ENCODE results near the gene TBC1D4.

- TF ChIP-seq, protein P1, sequence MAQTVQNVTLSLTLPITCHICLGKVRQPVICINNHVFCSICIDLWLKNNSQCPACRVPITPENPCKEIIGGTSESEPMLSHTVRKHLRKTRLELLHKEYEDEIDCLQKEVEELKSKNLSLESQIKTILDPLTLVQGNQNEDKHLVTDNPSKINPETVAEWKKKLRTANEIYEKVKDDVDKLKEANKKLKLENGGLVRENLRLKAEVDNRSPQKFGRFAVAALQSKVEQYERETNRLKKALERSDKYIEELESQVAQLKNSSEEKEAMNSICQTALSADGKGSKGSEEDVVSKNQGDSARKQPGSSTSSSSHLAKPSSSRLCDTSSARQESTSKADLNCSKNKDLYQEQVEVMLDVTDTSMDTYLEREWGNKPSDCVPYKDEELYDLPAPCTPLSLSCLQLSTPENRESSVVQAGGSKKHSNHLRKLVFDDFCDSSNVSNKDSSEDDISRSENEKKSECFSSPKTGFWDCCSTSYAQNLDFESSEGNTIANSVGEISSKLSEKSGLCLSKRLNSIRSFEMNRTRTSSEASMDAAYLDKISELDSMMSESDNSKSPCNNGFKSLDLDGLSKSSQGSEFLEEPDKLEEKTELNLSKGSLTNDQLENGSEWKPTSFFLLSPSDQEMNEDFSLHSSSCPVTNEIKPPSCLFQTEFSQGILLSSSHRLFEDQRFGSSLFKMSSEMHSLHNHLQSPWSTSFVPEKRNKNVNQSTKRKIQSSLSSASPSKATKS (CRISPR knock-in tag; IDR thresholded peaks at IDR 0.05): no peak
- no peak for TF ChIP-seq MEF2D (tag; conservative IDR thresholded peaks at IDR 0.05; ENCODE audit: low read depth)
- no peak for TF ChIP-seq NCOA6 (IDR thresholded peaks at IDR 0.05)
- no peak for TF ChIP-seq BHLHE40 (IDR thresholded peaks at IDR 0.05; ENCODE audit: low read length)
- no peak for TF ChIP-seq SMARCA4 (IDR thresholded peaks at IDR 0.05)
- no peak for TF ChIP-seq ZNF77 (CRISPR knock-in tag; IDR thresholded peaks at IDR 0.05)
- TF ChIP-seq TBL1XR1 (IDR thresholded peaks at IDR 0.05; ENCODE audit: low read length in 2 of 2): no peak
- no peak for TF ChIP-seq SP1 (CRISPR knock-in tag; IDR thresholded peaks at IDR 0.05)
- TF ChIP-seq, protein P2, sequence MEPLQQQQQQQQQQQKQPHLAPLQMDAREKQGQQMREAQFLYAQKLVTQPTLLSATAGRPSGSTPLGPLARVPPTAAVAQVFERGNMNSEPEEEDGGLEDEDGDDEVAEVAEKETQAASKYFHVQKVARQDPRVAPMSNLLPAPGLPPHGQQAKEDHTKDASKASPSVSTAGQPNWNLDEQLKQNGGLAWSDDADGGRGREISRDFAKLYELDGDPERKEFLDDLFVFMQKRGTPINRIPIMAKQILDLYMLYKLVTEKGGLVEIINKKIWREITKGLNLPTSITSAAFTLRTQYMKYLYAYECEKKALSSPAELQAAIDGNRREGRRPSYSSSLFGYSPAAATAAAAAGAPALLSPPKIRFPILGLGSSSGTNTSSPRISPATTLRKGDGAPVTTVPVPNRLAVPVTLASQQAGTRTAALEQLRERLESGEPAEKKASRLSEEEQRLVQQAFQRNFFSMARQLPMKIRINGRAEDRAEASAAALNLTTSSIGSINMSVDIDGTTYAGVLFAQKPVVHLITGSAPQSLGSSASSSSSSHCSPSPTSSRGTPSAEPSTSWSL (CRISPR knock-in tag; IDR thresholded peaks at IDR 0.05; ENCODE audit: borderline replicate concordance): no peak
- TF ChIP-seq, protein P3, sequence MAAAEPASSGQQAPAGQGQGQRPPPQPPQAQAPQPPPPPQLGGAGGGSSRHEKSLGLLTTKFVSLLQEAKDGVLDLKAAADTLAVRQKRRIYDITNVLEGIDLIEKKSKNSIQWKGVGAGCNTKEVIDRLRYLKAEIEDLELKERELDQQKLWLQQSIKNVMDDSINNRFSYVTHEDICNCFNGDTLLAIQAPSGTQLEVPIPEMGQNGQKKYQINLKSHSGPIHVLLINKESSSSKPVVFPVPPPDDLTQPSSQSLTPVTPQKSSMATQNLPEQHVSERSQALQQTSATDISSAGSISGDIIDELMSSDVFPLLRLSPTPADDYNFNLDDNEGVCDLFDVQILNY (CRISPR knock-in tag; IDR thresholded peaks at IDR 0.05): no peak
- no peak for TF ChIP-seq EP400 (IDR thresholded peaks at IDR 0.05)
These were observed 64.3 kb downstream of the TBC1D4 start for GRCh38 chr13:75417656-75418055.

Data from K562 (cell line).